ENCODE data around the gene ESAM.
A peak's percentile ranks its signal among the peaks of the same experiment; 100 is the strongest.

ESAM gene

DNA sequence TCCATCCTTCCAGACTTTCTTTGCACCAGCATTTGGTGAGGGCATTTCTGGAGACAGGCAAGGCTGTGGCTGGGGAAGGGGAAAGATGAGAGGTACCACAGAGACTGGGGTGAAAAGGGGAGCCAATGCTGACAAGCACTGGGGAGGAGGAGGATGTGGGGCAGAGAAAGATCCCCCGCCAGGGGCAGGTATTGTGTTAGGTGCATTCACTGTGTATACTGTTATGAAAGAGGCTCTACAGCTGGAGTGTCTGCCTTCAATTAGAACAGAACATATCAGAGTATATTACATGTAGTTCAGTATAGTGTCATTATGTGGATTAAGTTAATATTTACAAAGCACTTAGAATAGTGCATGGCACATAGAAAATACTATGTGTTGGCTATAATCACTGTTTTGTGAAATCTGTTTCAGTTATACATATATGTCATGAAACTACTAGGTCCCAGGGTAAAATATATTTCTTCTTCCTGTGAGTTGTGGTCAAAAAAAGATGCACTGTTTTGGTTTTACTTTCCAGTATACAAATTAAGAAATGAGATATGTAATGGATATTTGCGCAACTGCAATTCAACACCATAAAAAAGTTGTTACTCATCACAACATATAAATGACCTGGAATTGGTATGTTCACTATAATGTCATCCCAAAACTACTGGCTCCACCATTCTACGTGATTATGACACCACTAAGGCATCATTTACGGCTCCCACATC is 29.7 kb upstream of the ESAM start:
- Histone ChIP-seq H3K36me3 (ENCODE audit: control insufficient read depth in 1 of 2, insufficient read depth in 2 of 2, low read depth in 1 of 2, low read length in 2 of 2) (no peaks in the 10 kb centered on the region), H3K4ac (ENCODE audit: low read depth in 1 of 2, low read length in 2 of 2) (no peak overlapping the region), H3K18ac (ENCODE audit: low read depth in 1 of 2, low read length in 2 of 2) (no peak overlapping the region), H2AFZ (ENCODE audit: low read depth, low read length) (no peak overlapping the region), H2BK5ac (ENCODE audit: low read depth, low read length, poor library complexity, severe bottlenecking) (no peak overlapping the region), H4K91ac (ENCODE audit: low read length) (no peak overlapping the region), H2BK15ac (ENCODE audit: low read depth, poor library complexity, severe bottlenecking) (no peak overlapping the region), H3K79me1 (replicated peaks; ENCODE audit: low read length, poor library complexity, severe bottlenecking) (peaks cover 34% of the 10 kb centered on the region), H3K27ac (ENCODE audit: low read length, poor library complexity, severe bottlenecking) (no peak overlapping the region), H3K9me3 (ENCODE audit: control insufficient read depth, low read length) (no peaks in the 10 kb centered on the region), H2BK120ac (ENCODE audit: low read depth, low read length) (no peak overlapping the region), H2AK5ac (ENCODE audit: low read length, severe bottlenecking) (no peak overlapping the region), H3K9ac (ENCODE audit: low read length) (no peak overlapping the region), H3K23ac (ENCODE audit: low read length in 2 of 2) (no peak overlapping the region), H3K4me1 (ENCODE audit: control insufficient read depth, insufficient read depth, low read depth, low read length) (no peaks in the 10 kb centered on the region), H3K4me2 (ENCODE audit: low read length, poor library complexity, severe bottlenecking) (no peak overlapping the region), H3K4me3 (ENCODE audit: insufficient read depth in 1 of 2, low read depth in 1 of 2, low read length in 2 of 2) (no peak overlapping the region), H3K14ac (ENCODE audit: low read length in 2 of 2) (no peak overlapping the region), H4K8ac (ENCODE audit: low read length) (no peak overlapping the region), H2BK12ac (ENCODE audit: low read length in 2 of 2) (no peak overlapping the region), H3K27me3 (ENCODE audit: control insufficient read depth in 1 of 2, insufficient read depth in 1 of 2, low read length in 2 of 2) (no peaks in the 10 kb centered on the region)
- peak; percentile 18 for DNase-seq
- 88% methylated on average over 3 of the region's 4 CpGs for WGBS

DNA sequence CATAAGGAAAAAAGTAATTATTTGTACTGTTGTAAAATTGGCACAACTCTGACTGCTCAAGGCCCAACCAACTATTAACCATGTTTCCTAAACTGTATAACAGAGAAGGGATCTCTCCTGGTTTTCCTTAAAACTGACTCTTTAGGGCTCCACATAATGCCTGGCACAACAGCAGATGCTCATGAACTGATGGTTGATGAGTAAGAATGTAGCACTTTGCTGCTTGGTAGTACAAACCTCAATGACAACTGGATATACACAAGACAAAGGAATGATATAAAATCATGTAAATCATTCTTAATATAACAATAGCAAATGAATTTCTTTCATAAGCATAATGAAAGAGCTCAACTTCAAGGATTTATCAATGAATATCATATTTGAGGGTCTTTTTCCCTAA is 26.4 kb upstream of the ESAM start:
- no peak overlapping the region for H3K27ac ChIP-seq (ENCODE audit: low read length, poor library complexity, severe bottlenecking)

DNA sequence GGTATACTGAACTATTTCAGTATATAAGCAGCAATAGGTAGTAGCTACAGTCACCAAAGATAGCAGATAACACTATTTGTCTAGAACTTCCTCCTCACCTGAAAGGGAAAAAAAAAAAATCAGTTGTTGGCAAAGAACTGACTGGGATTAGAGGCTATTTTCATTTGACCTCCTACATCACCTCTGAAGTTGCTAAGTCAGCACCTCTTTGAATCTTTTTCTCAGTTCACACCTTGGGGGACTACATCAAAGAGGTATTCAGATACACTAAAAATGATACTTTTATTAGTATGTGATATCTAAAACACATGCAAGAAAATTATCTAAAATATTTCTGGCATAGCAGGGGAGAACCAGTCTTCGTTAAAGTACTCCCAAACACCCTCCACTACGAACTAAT is 22.0 kb upstream of the ESAM start:
- H4K8ac ChIP-seq (ENCODE audit: low read length), result no peak overlapping the region
- no peak overlapping the region for H2BK5ac ChIP-seq (ENCODE audit: low read depth, low read length, poor library complexity, severe bottlenecking)
- no peaks in the 10 kb centered on the region for H3K27me3 ChIP-seq (ENCODE audit: control insufficient read depth in 1 of 2, insufficient read depth in 1 of 2, low read length in 2 of 2)
- peaks cover 3% of the 10 kb centered on the region for H3K4me1 ChIP-seq (ENCODE audit: control insufficient read depth, insufficient read depth, low read depth, low read length)
- H3K9me3 ChIP-seq (ENCODE audit: control insufficient read depth, low read length), result no peaks in the 10 kb centered on the region
- H3K4ac ChIP-seq (ENCODE audit: low read depth in 1 of 2, low read length in 2 of 2), result no peak overlapping the region
- H3K14ac ChIP-seq (ENCODE audit: low read length in 2 of 2), result no peak overlapping the region
- WGBS, result 98% methylated on average over 2 of the region's 2 CpGs
- H2AFZ ChIP-seq (ENCODE audit: low read depth, low read length), result no peak overlapping the region
- H3K9ac ChIP-seq (ENCODE audit: low read length), result no peak overlapping the region
- DNase-seq, result no peak
- H3K4me3 ChIP-seq (ENCODE audit: insufficient read depth in 1 of 2, low read depth in 1 of 2, low read length in 2 of 2), result no peak overlapping the region
- H2BK15ac ChIP-seq (ENCODE audit: low read depth, poor library complexity, severe bottlenecking), result no peak overlapping the region
- no peak overlapping the region for H3K27ac ChIP-seq (ENCODE audit: low read length, poor library complexity, severe bottlenecking)
- H4K91ac ChIP-seq (ENCODE audit: low read length), result no peak overlapping the region
- peaks cover 0 to 2% of the 10 kb centered on the region in 2 experiments for H3K36me3 ChIP-seq (ENCODE audit: control insufficient read depth in 1 of 2, insufficient read depth in 2 of 2, low read depth in 1 of 2, low read length in 2 of 2)
- no peak overlapping the region for H2BK12ac ChIP-seq (ENCODE audit: low read length in 2 of 2)
- no peak overlapping the region for H3K18ac ChIP-seq (ENCODE audit: low read depth in 1 of 2, low read length in 2 of 2)
- H3K79me1 ChIP-seq (replicated peaks; ENCODE audit: low read length, poor library complexity, severe bottlenecking), result peaks cover 27% of the 10 kb centered on the region
- no peak overlapping the region for H2AK5ac ChIP-seq (ENCODE audit: low read length, severe bottlenecking)
- H2BK120ac ChIP-seq (ENCODE audit: low read depth, low read length), result no peak overlapping the region
- no peak overlapping the region for H3K23ac ChIP-seq (ENCODE audit: low read length in 2 of 2)
- H3K4me2 ChIP-seq (ENCODE audit: low read length, poor library complexity, severe bottlenecking), result no peak overlapping the region

More for the DNA sequence above, 26.4 kb upstream of the ESAM start:
- Histone ChIP-seq H2AK5ac (ENCODE audit: low read length, severe bottlenecking) (no peak overlapping the region), H3K4ac (ENCODE audit: low read depth in 1 of 2, low read length in 2 of 2) (no peak overlapping the region), H2BK15ac (ENCODE audit: low read depth, poor library complexity, severe bottlenecking) (no peak overlapping the region), H2AFZ (ENCODE audit: low read depth, low read length) (no peak overlapping the region), H3K9ac (ENCODE audit: low read length) (no peak overlapping the region), H2BK120ac (ENCODE audit: low read depth, low read length) (no peak overlapping the region), H3K4me2 (ENCODE audit: low read length, poor library complexity, severe bottlenecking) (no peak overlapping the region), H3K36me3 (ENCODE audit: control insufficient read depth in 1 of 2, insufficient read depth in 2 of 2, low read depth in 1 of 2, low read length in 2 of 2) (no peaks in the 10 kb centered on the region), H4K91ac (ENCODE audit: low read length) (no peak overlapping the region), H2BK5ac (ENCODE audit: low read depth, low read length, poor library complexity, severe bottlenecking) (no peak overlapping the region), H3K79me1 (replicated peaks; ENCODE audit: low read length, poor library complexity, severe bottlenecking) (peaks cover 34% of the 10 kb centered on the region), H2BK12ac (ENCODE audit: low read length in 2 of 2) (no peak overlapping the region), H3K14ac (ENCODE audit: low read length in 2 of 2) (no peak overlapping the region), H3K23ac (ENCODE audit: low read length in 2 of 2) (no peak overlapping the region), H3K4me1 (ENCODE audit: control insufficient read depth, insufficient read depth, low read depth, low read length) (peaks cover 3% of the 10 kb centered on the region), H4K8ac (ENCODE audit: low read length) (no peak overlapping the region), H3K9me3 (ENCODE audit: control insufficient read depth, low read length) (no peaks in the 10 kb centered on the region), H3K18ac (ENCODE audit: low read depth in 1 of 2, low read length in 2 of 2) (no peak overlapping the region), H3K4me3 (ENCODE audit: insufficient read depth in 1 of 2, low read depth in 1 of 2, low read length in 2 of 2) (no peak overlapping the region), H3K27me3 (ENCODE audit: control insufficient read depth in 1 of 2, insufficient read depth in 1 of 2, low read length in 2 of 2) (no peaks in the 10 kb centered on the region)
- no peak for DNase-seq

DNA sequence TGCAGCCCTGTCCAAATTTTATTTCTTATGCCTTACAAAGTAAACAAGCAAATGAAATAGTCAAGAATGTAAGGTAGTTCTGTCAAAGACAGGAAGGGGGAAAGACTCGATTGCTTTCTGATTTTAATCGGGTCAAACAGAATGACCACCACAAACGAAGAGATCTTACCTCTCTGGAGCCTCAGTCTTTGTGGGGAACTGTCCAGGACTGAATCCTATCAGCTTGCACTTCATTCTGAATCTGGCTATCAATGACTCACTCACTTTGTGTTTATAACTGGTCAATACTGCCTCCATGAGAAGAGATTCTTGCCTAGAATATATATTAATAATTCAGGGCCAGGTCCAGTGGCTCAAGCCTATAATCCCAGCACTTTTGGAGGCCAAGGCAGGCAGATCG is 20.9 kb upstream of the ESAM start:
- Histone ChIP-seq H2BK15ac (ENCODE audit: low read depth, poor library complexity, severe bottlenecking) (no peak overlapping the region), H3K9ac (ENCODE audit: low read length) (no peak overlapping the region), H2BK12ac (ENCODE audit: low read length in 2 of 2) (no peak overlapping the region), H3K27ac (ENCODE audit: low read length, poor library complexity, severe bottlenecking) (no peak overlapping the region), H3K4me3 (ENCODE audit: insufficient read depth in 1 of 2, low read depth in 1 of 2, low read length in 2 of 2) (no peak overlapping the region), H2BK120ac (ENCODE audit: low read depth, low read length) (no peak overlapping the region), H3K27me3 (ENCODE audit: control insufficient read depth in 1 of 2, insufficient read depth in 1 of 2, low read length in 2 of 2) (no peaks in the 10 kb centered on the region), H2AFZ (ENCODE audit: low read depth, low read length) (no peak overlapping the region), H2AK5ac (ENCODE audit: low read length, severe bottlenecking) (no peak overlapping the region), H3K18ac (ENCODE audit: low read depth in 1 of 2, low read length in 2 of 2) (no peak overlapping the region), H3K4me1 (ENCODE audit: control insufficient read depth, insufficient read depth, low read depth, low read length) (peaks cover 3% of the 10 kb centered on the region), H3K4ac (ENCODE audit: low read depth in 1 of 2, low read length in 2 of 2) (no peak overlapping the region), H3K14ac (ENCODE audit: low read length in 2 of 2) (no peak overlapping the region), H4K91ac (ENCODE audit: low read length) (no peak overlapping the region), H3K4me2 (ENCODE audit: low read length, poor library complexity, severe bottlenecking) (no peak overlapping the region), H3K9me3 (ENCODE audit: control insufficient read depth, low read length) (no peaks in the 10 kb centered on the region), H4K8ac (ENCODE audit: low read length) (no peak overlapping the region), H2BK5ac (ENCODE audit: low read depth, low read length, poor library complexity, severe bottlenecking) (no peak overlapping the region), H3K79me1 (replicated peaks; ENCODE audit: low read length, poor library complexity, severe bottlenecking) (peaks cover 30% of the 10 kb centered on the region), H3K36me3 (ENCODE audit: control insufficient read depth in 1 of 2, insufficient read depth in 2 of 2, low read depth in 1 of 2, low read length in 2 of 2) (peaks cover 0 to 2% of the 10 kb centered on the region in 2 experiments), H3K23ac (ENCODE audit: low read length in 2 of 2) (no peak overlapping the region)
- WGBS, result 97% methylated on average over 3 of the region's 4 CpGs
- DNase-seq, result no peak

All from mesenchymal stem cell (in vitro differentiated cells and primary cell).